Right forelimb (tissue), 1 donor: ENCODE results near the gene SDK1.

Experiments used
- DNase-seq: peaks from one replicate; pipeline ENCODE4 v3.0.0-alpha.2; 2018

Gene SDK1

GRCh38 chr7:4268040-4268965 is 967.3 kb downstream of the SDK1 start:
- no peak for DNase-seq

- no peak for DNase-seq
These were observed 968.0 kb downstream of the SDK1 start for GRCh38 chr7:4269086-4269485.

- DNase-seq: no peak
These were observed 968.7 kb downstream of the SDK1 start for GRCh38 chr7:4269746-4270145.

GRCh38 chr7:4270268-4270667 is 969.2 kb downstream of the SDK1 start:
- DNase-seq: no peak

GRCh38 chr7:4270941-4271715 is 970.1 kb downstream of the SDK1 start:
- no peak for DNase-seq

- DNase-seq: no peak
These were observed 970.6 kb downstream of the SDK1 start for GRCh38 chr7:4271716-4272015.

GRCh38 chr7:4272141-4272540 is 971.1 kb downstream of the SDK1 start:
- DNase-seq: no peak

GRCh38 chr7:4273566-4274230 is 972.6 kb downstream of the SDK1 start:
- no peak for DNase-seq

GRCh38 chr7:4274286-4274685 is 973.2 kb downstream of the SDK1 start:
- DNase-seq: no peak

- no peak for DNase-seq
These were observed 976.9 kb downstream of the SDK1 start for GRCh38 chr7:4277936-4278335.

- no peak for DNase-seq
These were observed 978.2 kb downstream of the SDK1 start for GRCh38 chr7:4279216-4279615.

GRCh38 chr7:4281231-4281993 is 980.4 kb downstream of the SDK1 start:
- DNase-seq: no peak

GRCh38 chr7:4282434-4283223 is 981.6 kb downstream of the SDK1 start:
- DNase-seq: no peak

- no peak for DNase-seq
These were observed 985.3 kb downstream of the SDK1 start for GRCh38 chr7:4286351-4286750.

- no peak for DNase-seq
These were observed 987.8 kb downstream of the SDK1 start for GRCh38 chr7:4288791-4289394.

- DNase-seq: no peak
These were observed 996.3 kb downstream of the SDK1 start for GRCh38 chr7:4297165-4297917.

GRCh38 chr7:4297918-4298219 is 996.8 kb downstream of the SDK1 start:
- no peak for DNase-seq

GRCh38 chr7:4299431-4299830 is 998.4 kb downstream of the SDK1 start:
- no peak for DNase-seq

GRCh38 chr7:4302203-4302905 is 1001.3 kb downstream of the SDK1 start:
- DNase-seq: no peak
